DND-41 (cell line): ENCODE data around the gene CCDC51.

ENCODE experiments used
- ATAC-seq: fragments of 200-7000 bp; cut with Tn5 transposase; 3 replicates; pipeline ENCODE4 v1.9.1; 2021; ENCODE audit warnings: low read depth; ENCODE audit not compliant: insufficient read depth
- DNase-seq: peaks from one replicate; pipeline ENCODE4 v3.0.0-alpha.2; 2020
- H2AFZ ChIP-seq: 2 replicates; pipeline ENCODE4 v1.6.0; 2012; ENCODE audit warnings: low read depth, low read length
- H3K27ac ChIP-seq: 2 replicates; pipeline ENCODE4 v1.5.1; 2012; ENCODE audit warnings: low read length, inconsistent platforms
- H3K27me3 ChIP-seq: fragments of 200-600 bp; sonication (generic); 2 replicates; pipeline ENCODE4 v1.6.0; 2012; ENCODE audit warnings: low read length, mild to moderate bottlenecking, inconsistent platforms; ENCODE audit not compliant: insufficient read depth, poor library complexity
- H3K36me3 ChIP-seq: 2 replicates; pipeline ENCODE4 v1.5.1; 2012; ENCODE audit warnings: low read length, inconsistent platforms; ENCODE audit not compliant: insufficient read depth
- H3K4me1 ChIP-seq: 2 replicates; pipeline ENCODE4 v1.5.1; 2012; ENCODE audit warnings: mild to moderate bottlenecking, low read length; ENCODE audit not compliant: insufficient read depth
- H3K4me2 ChIP-seq: 2 replicates; pipeline ENCODE4 v1.6.0; 2012; ENCODE audit warnings: mild to moderate bottlenecking, moderate library complexity, low read length, inconsistent platforms; ENCODE audit not compliant: insufficient read depth
- H3K4me3 ChIP-seq, 2 experiments: fragments of 200-600 bp in 1 of 2; shearing (Covaris generic) in 1 of 2; 2 replicates each; pipeline ENCODE4 v1.5.1; 2012 to 2016; ENCODE audit warnings: inconsistent platforms in 2 of 2, low read length in 2 of 2, mild to moderate bottlenecking in 2 of 2, low read depth in 1 of 2, moderate library complexity in 1 of 2
- H3K79me2 ChIP-seq: 2 replicates; pipeline ENCODE4 v1.6.0; 2012; ENCODE audit warnings: low read length, inconsistent platforms; ENCODE audit not compliant: insufficient read depth
- H3K9ac ChIP-seq: 2 replicates; pipeline ENCODE4 v1.6.0; 2012; ENCODE audit warnings: low read depth, mild to moderate bottlenecking, inconsistent platforms, low read length, moderate library complexity
- H3K9me3 ChIP-seq: 2 replicates; pipeline ENCODE4 v1.5.1; 2012; ENCODE audit warnings: low read length, moderate library complexity, mild to moderate bottlenecking, inconsistent platforms; ENCODE audit not compliant: insufficient read depth, severe bottlenecking
- H4K20me1 ChIP-seq: 2 replicates; pipeline ENCODE4 v1.6.0; 2012; ENCODE audit warnings: low read length; ENCODE audit not compliant: insufficient read depth
- EZH2 ChIP-seq: IDR thresholded peaks from 3 replicates; pipeline ENCODE4 v1.6.1; 2012; ENCODE audit warnings: borderline replicate concordance, low read depth, mild to moderate bottlenecking, moderate library complexity, low read length, inconsistent platforms; ENCODE audit not compliant: severe bottlenecking
- TF ChIP-seq, protein P1 (sequence below): IDR thresholded peaks from 2 replicates; pipeline ENCODE4 v1.5.1; 2012; ENCODE audit warnings: borderline replicate concordance, low read length, moderate library complexity, mild to moderate bottlenecking; ENCODE audit not compliant: poor library complexity, severe bottlenecking; ENCODE audit errors: extremely low read depth

CCDC51 gene

DNA sequence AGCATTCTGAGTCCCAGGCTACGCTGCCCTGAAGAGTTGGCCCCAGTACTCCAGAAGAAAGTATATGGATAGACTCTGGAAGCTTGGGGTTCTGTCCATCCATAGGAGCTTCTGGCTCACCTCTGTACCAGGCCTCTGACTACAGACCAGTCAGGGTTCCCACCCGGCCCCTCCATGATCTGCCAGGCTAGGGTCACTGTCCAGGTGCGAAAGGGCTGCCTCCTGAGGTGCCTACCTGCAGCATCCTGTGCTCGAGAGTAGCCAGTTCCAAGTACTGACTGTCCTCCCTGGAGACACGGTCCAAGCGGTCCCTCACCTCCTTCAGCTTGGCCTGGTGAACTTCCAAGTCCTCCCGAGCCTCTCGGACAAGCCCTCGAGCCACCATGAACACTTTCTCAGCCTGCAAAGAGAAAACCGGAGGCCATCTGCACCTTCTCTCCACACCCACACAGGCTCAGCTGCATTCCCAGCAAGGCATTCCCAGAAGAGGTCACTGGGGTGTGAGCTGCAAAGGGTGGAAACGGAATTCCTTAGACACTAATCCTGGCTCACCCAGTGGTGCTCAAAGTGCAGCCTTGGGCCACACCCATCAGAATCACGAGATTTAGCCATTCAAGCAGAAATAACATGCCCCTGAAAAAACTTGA, 6.3 kb downstream of the CCDC51 start:
- DNase-seq (no peak), ATAC-seq (no peak)
- 0 out of 2 replicates have a peak, but pooled peaks cover 3% of the 10 kb centered on the region for H4K20me1 ChIP-seq
- H3K27me3 ChIP-seq, result peaks cover 7% of the 10 kb centered on the region
- H3K36me3 ChIP-seq, result peaks cover 27% of the 10 kb centered on the region
- no peak overlapping the region for H3K4me3 ChIP-seq
- H3K9ac ChIP-seq, result no peak overlapping the region
- TF ChIP-seq, protein P1, sequence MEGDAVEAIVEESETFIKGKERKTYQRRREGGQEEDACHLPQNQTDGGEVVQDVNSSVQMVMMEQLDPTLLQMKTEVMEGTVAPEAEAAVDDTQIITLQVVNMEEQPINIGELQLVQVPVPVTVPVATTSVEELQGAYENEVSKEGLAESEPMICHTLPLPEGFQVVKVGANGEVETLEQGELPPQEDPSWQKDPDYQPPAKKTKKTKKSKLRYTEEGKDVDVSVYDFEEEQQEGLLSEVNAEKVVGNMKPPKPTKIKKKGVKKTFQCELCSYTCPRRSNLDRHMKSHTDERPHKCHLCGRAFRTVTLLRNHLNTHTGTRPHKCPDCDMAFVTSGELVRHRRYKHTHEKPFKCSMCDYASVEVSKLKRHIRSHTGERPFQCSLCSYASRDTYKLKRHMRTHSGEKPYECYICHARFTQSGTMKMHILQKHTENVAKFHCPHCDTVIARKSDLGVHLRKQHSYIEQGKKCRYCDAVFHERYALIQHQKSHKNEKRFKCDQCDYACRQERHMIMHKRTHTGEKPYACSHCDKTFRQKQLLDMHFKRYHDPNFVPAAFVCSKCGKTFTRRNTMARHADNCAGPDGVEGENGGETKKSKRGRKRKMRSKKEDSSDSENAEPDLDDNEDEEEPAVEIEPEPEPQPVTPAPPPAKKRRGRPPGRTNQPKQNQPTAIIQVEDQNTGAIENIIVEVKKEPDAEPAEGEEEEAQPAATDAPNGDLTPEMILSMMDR, result no peak
- TF ChIP-seq EZH2, result no peak
- no peak overlapping the region for H2AFZ ChIP-seq
- H3K79me2 ChIP-seq, result peaks cover 2% of the 10 kb centered on the region
- H3K4me1 ChIP-seq, result peaks cover 30% of the 10 kb centered on the region
- no peak overlapping the region for H3K27ac ChIP-seq
- H3K4me2 ChIP-seq, result no peak overlapping the region
- no peaks in the 10 kb centered on the region for H3K9me3 ChIP-seq

DNA sequence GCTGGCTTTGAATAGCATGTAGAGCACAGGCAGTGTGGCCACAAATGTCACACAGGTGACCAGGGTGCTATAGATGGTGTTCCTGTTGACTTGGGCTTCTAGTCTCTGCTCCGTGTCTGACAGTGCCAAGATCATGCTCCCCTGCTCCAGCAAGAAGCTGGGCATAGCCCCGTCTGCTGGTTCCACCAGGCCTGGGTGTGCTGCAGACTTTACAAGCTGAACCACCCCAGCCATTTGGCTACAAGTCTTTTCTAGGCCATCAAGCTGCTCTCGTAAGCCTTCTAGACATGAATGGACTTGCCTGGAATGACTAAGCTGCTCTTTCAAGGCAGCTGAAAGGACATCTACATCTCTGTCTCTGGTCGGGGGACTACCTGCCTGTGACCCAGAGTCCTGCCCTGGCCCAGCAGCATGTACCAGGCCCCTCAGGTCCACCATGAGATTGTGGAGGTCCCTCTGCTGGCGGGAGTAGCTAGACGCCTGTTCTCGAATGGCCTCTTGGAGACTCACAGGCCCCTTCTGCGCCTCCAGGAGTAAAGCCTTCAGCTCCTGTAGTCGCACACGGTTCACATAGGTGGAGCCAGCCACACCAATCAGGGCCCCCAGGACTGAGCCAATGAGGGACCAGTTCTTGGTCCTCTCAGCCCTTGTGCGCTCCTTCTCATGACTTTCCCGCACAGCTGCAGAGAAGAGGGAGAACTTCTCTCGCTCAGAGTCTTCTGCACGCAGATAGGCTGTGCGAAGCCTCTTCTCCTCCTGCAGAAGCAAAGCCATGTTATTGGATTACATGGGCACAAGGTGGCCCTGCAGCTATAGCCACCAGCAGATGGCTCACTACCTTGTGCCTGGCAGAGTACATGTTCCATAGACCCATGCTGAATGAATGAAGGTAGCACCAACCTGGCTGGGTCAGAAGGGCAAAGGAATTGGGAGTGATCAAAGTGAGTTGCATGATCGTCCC, 7.2 kb downstream of the CCDC51 start:
- H3K9me3 ChIP-seq, result no peaks in the 10 kb centered on the region
- no peak for ATAC-seq

DNA sequence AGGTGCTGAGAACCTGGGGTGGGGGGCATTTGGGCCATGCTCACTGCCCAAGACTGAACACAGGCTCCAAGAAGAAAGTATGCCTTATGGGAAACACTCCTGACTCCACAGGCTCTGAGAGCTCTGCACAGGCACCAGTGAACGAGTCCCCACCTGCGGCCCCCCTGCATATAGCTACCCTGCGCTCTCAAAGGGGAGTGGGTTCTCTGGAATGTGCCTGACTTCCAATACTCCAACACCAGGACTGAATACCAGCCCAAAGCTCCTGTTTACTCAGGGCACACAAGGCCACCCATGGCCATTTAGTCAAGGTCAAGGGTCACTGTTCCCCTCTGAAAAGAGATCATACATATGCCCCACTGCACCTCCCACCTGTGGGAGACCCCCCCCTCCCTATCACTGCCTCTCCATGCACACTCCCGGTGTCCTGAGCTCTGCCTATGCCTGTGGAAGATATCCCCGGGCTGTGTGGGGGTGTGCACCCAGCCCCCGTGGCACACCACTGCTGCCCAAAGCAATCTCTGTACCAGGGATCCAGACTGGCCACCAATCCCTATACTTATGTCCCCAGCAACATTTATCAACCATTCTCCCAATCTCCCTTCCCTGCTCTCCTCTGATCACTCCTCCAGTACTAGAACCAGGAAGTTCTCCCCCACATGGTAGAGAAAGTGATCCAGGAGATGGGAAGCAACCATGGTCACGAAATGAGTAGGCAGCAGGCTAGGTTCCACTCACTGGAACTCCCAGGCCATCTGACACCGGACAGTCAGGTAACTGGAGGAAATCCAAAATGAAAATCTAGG, 8.5 kb downstream of the CCDC51 start:
- H3K9me3 ChIP-seq, result no peaks in the 10 kb centered on the region
- no peak for DNase-seq
- H2AFZ ChIP-seq, result no peak overlapping the region
- peaks cover 19% of the 10 kb centered on the region for H3K27me3 ChIP-seq
- no peak overlapping the region for H3K27ac ChIP-seq
- H3K9ac ChIP-seq, result no peak overlapping the region
- ATAC-seq, result no peak
- peaks cover 2% of the 10 kb centered on the region; the same call in 1 of the 2 replicates for H3K79me2 ChIP-seq
- no peak for TF ChIP-seq EZH2
- TF ChIP-seq, protein P1, result no peak
- no peak overlapping the region for H3K4me3 ChIP-seq
- no peak overlapping the region for H3K4me2 ChIP-seq
- peaks cover 8% of the 10 kb centered on the region for H4K20me1 ChIP-seq
- H3K4me1 ChIP-seq, result peaks cover 32% of the 10 kb centered on the region
- peaks cover 27% of the 10 kb centered on the region for H3K36me3 ChIP-seq

More for the DNA sequence above, 7.2 kb downstream of the CCDC51 start:
- peaks cover 6% of the 10 kb centered on the region for H4K20me1 ChIP-seq
- peaks cover 2% of the 10 kb centered on the region; the same call in 1 of the 2 replicates for H3K79me2 ChIP-seq
- peaks cover 27% of the 10 kb centered on the region for H3K36me3 ChIP-seq
- H3K4me2 ChIP-seq, result no peak overlapping the region
- no peak overlapping the region for H3K9ac ChIP-seq
- no peak overlapping the region for H2AFZ ChIP-seq
- H3K27me3 ChIP-seq, result peaks cover 16% of the 10 kb centered on the region
- peaks cover 36% of the 10 kb centered on the region for H3K4me1 ChIP-seq
- no peak overlapping the region for H3K27ac ChIP-seq
- no peak overlapping the region for H3K4me3 ChIP-seq
- no peak for DNase-seq
- TF ChIP-seq EZH2, result no peak
- TF ChIP-seq, protein P1, result peak; percentile 36
